ENCODE measurements around the gene MAPK1IP1L. TPM values are rescaled to one million over a fixed set of nuclear protein-coding genes. Genes with fewer than 3 reads are reported as not detected.
A peak's percentile ranks its signal among the peaks of the same experiment; 100 is the strongest.

Gene MAPK1IP1L
- total RNA-seq, 1 experiment from 2014 or later, result 97.9 TPM

- Mint-ChIP-seq H3K36me3 (peaks cover 18% of the 10 kb centered on the region), H3K9me3 (no peaks in the 10 kb centered on the region), H3K27ac (peak overlapping the region; percentile 97), H3K4me3 (peak overlapping the region; percentile 86), H3K4me1 (peaks cover 54% of the 10 kb centered on the region), H3K27me3 (ENCODE audit: low read depth) (no peaks in the 10 kb centered on the region)
- ChIA-PET POLR2A (interaction anchor here (0.7 to 2.4 kb wide), 7 partner anchors 8 to 123 kb away, joined by 3 to 44 read pairs (median 3); partner anchors contain the start of genes LGALS3 and MAPK1IP1L), CTCF (interaction anchor here (0.8 to 6.0 kb wide), 3 partner anchors 25 to 123 kb away, joined by 3 to 43 read pairs (median 3); partner anchors contain the start of gene MAPK1IP1L)
- no peak for ATAC-seq
- DNase-seq (ENCODE audit: low spot score), result no peak
- TF ChIP-seq NFE2L1 (CRISPR knock-in tag; IDR thresholded peaks at IDR 0.05) (no peak), ETV6 (CRISPR knock-in tag; IDR thresholded peaks at IDR 0.05) (no peak), GABPB1 (CRISPR knock-in tag; IDR thresholded peaks at IDR 0.05) (no peak), MAX (CRISPR knock-in tag; IDR thresholded peaks at IDR 0.05) (no peak), ATF2 (CRISPR knock-in tag; IDR thresholded peaks at IDR 0.05; ENCODE audit: borderline replicate concordance, low read depth) (no peak), FOXK1 (CRISPR knock-in tag; IDR thresholded peaks at IDR 0.05) (no peak), ATF6 (CRISPR knock-in tag; IDR thresholded peaks at IDR 0.05) (no peak), IRF2 (CRISPR knock-in tag; IDR thresholded peaks at IDR 0.05; ENCODE audit: borderline replicate concordance, low read depth) (no peak), ELF4 (CRISPR knock-in tag; IDR thresholded peaks at IDR 0.05; ENCODE audit: low read depth) (no peak), ZNF416 (CRISPR knock-in tag; IDR thresholded peaks at IDR 0.05) (no peak), GTF2I (CRISPR knock-in tag; conservative IDR thresholded peaks at IDR 0.05) (no peak), ZNF317 (CRISPR knock-in tag; IDR thresholded peaks at IDR 0.05; ENCODE audit: borderline replicate concordance, low read depth) (no peak), ZNF671 (CRISPR knock-in tag; IDR thresholded peaks at IDR 0.05) (no peak), CDX4 (CRISPR knock-in tag; IDR thresholded peaks at IDR 0.05; ENCODE audit: borderline replicate concordance) (no peak), ZBTB21 (CRISPR knock-in tag; IDR thresholded peaks at IDR 0.05; ENCODE audit: borderline replicate concordance) (no peak), FOXJ3 (CRISPR knock-in tag; IDR thresholded peaks at IDR 0.05; ENCODE audit: borderline replicate concordance) (no peak)
These were observed 25.0 kb upstream of the MAPK1IP1L start for GRCh38 chr14:55026441-55026792.

- Mint-ChIP-seq H3K36me3 (peaks cover 13% of the 10 kb centered on the region), H3K9me3 (no peaks in the 10 kb centered on the region), H3K27ac (peak within 1 kb of the TSS; percentile 97), H3K4me3 (peak within 1 kb of the TSS; percentile 86), H3K4me1 (peaks cover 56% of the 10 kb centered on the region), H3K27me3 (ENCODE audit: low read depth) (no peaks in the 10 kb centered on the region)
- CTCF ChIA-PET, result interaction anchor here (0.6 to 6.0 kb wide), 4 partner anchors 24 to 124 kb away, joined by 3 to 43 read pairs (median 3); partner anchors contain the start of gene MAPK1IP1L
- peak; percentile 86 for ATAC-seq
- POLR2A ChIA-PET, result interaction anchor here (0.7 to 2.4 kb wide), 8 partner anchors 9 to 124 kb away, joined by 3 to 44 read pairs (median 4); partner anchors contain the start of genes LGALS3 and MAPK1IP1L
- peak; percentile 94 for DNase-seq (ENCODE audit: low spot score)
- no peak for TF ChIP-seq CBFB (CRISPR knock-in tag; IDR thresholded peaks at IDR 0.05; ENCODE audit: low read depth)
- TF ChIP-seq FOXJ3 (CRISPR knock-in tag; IDR thresholded peaks at IDR 0.05; ENCODE audit: borderline replicate concordance), result no peak
- no peak for TF ChIP-seq IRF1 (CRISPR knock-in tag; IDR thresholded peaks at IDR 0.05)
- peak; percentile 91 for TF ChIP-seq FOXP1 (CRISPR knock-in tag; IDR thresholded peaks at IDR 0.05; ENCODE audit: borderline replicate concordance)
- no peak for TF ChIP-seq ELF4 (CRISPR knock-in tag; IDR thresholded peaks at IDR 0.05; ENCODE audit: low read depth)
- TF ChIP-seq USF2 (CRISPR knock-in tag; IDR thresholded peaks at IDR 0.05), result peak; percentile 62
- TF ChIP-seq CDX4 (CRISPR knock-in tag; IDR thresholded peaks at IDR 0.05; ENCODE audit: borderline replicate concordance), result no peak
- TF ChIP-seq ZNF512 (CRISPR knock-in tag; IDR thresholded peaks at IDR 0.05; ENCODE audit: borderline replicate concordance), result no peak
- TF ChIP-seq NFYB (CRISPR knock-in tag; conservative IDR thresholded peaks at IDR 0.05; ENCODE audit: low read depth), result peak; percentile 51; the same call in 1 of the 2 replicates
- TF ChIP-seq ATF6 (CRISPR knock-in tag; IDR thresholded peaks at IDR 0.05), result no peak
These were observed 24.5 kb upstream of the MAPK1IP1L start, which contains the start of the genes SOCS4 and WDHD1 for GRCh38 chr14:55026793-55027561. TSS of gene SOCS4 (plus strand) at chr14:55027236. CDS start at chr14:55043042, 15,806 bp downstream. TSS of gene WDHD1 (minus strand) at chr14:55027099. CDS start at chr14:55026787, 312 bp downstream.
